NCI-H524 treated with DMSO at 0.1 percent for 48 hours (cell line): Measurements from ENCODE around the gene MMP25.
"Not testable (repeated sequence)": the region's sequence is repeated elsewhere in the genome, so short reads cannot be mapped to it uniquely, and the experiment has no call there.

Experiments used
- DNase-seq: peaks from one replicate; lab custom pipeline; 2025; lab: John Stamatoyannopoulos, UW

MMP25 gene

DNA sequence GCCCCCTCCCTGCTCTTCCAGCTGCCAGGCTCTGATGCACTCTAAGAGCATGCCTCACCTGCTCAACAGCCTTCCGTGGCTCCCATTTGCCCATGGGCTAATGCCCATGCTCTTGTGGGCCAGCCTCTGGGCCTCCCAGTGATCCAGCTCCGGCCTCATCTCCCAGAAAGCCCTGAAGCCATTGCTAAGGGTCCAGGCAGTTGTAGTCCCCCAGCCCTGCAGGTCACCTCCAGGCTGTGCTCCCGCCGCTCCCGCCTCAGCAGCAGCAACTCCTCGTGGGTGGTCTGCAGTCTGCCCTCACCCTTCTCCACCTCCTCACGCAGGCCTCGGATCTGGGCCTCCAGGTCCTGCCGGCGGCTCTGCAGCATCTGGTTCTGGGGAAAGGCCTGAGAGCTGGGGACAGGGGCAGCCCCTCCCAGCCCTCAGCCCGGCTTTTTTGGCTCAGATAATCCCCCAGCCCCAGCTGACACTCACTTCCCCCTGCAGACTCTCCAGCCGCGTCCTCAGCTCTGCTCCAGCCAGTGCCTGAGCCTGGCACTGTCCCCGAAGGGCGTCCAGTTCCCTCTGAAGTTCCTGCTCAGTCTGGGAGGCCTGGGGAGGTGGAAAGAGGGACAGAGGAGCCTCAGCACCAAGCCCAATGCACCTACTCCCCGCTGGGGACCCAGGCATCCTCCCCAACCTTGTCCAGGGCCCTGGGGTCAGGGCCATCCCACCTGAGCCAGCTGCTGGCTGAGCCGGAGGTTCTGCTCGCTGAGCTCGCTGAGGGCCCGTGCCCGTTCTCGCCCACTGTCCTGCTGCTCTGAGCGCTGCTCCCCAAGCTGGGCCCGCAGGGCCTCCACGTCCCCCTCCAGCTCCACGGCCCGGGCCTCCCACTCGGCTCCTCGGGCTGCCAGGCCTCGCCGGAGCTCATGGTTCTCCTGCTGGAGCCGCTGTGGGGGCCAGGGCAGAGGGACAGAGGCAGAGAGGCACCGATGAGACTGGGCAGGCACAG lies 15.8 kb upstream of the MMP25 start:
- no peak for DNase-seq

DNA sequence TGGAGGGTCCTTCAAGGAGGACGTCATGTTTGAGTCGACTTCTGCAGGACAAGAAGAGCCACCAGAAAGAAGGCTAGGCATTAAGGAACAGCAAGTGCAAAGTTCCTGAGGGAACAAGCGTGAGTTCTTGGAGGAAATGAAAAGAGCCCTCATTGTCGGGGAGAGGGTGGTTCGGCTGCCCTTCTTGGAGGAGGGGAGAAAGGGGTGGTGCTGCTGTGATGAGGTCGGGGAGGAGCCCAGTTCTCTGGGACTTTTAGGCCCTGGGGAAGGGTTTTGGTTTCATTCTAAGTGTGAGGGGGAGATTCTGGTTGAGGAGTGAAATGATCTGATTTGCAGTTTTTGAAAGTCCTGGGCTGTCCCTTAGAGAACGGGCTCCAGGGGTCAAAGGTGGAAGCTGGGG lies 13.7 kb upstream of the MMP25 start:
- DNase-seq = no peak

DNA sequence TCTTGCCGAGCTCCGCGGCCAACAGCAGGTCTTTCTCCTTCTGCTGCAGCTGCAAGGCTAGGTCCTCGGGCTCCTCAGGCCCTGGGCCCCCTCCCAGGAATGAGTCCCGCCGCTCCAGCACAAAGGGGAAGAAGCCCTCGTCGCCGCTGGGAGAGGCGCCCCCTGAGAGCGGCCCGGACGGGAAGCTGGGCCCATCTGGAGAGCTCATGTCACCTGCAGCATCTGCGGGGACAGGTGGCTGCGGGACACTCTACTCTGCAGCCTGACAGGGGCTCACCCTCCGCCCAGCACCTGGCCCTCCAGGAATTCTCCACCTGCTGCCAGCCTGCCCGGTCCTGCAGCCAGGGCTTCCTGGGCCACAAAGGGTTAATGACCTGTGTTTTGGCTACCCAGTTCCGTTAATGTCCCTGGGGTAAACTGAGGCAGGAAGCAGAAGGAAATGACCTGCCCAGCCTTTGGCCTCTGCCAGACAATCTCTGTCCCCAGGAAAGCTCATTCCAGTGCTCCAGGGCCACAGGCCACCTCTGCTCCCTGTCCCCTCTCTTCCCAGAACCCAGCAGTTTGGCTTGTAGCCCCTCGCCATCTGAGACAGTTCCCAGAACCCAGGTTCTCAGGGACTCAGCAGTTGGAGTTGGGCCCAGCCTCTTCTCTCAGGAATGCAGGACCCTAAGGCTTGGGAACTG lies 10.9 kb upstream of the MMP25 start:
- DNase-seq = no peak

DNA sequence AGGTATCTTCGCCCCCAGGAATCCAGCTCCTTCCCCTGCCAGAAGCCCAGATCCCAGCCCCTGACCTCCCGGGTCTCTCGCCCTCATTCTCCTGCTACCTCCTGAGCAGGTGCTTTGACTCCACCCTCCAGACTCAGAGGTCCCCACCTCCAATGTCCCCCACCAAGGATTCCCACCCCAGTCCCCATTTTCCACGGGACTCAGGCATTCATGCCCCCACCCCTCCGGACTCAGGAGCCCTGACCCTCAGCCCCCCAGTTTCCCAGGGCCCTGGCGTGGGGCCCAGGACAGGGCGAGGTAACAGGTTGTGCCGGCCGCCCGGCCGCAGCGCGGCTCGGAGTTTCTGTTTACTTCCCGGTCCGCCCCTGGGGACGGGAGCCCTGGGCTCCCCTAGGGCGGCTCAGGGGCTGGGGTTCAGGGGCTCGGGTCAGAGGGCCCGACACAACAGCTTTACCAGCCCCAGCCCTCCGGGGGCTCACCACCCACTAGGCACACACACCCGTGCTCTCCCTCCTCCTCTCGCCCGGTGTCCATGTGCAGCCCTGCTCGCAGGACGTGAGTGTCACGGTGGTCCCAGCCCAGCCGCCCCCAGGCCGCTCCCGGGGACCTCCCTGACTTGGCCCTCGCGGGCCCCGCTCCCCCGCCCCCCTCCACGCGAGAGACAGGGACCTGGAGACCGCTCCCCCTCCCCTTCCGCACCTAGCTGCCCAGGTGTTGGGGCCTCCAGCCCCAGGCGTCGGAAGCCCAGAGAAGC lies 10.2 kb upstream of the MMP25 start:
- DNase-seq = no peak

DNA sequence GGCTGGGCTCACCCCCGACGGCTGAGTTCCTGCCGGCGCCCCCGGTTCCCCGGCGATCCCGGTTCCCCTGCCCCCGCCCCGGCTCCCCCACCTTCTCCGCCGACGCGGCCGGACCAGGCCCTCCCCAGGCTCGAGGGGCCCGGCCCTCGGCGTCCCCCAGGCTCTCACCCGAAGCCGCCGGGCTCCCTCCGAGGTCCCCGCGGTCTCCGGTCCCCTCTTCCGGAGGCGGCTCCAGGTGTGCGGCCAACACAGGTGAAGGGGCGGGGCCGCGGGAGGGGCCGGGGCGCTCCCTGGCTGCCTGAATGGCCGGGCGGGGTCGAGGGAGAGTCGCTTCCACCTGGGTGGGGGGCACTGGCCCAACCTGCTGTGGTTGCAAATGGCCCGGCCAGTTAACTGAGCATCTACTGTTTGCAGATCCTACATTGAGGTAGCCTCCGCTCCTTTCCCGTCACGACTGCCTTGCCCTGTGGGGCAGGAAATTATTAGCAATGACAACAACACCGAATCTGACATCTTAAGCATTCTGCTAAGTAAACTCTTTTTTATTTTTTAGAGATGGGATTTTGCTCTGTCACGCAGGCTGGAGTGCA lies 9.5 kb upstream of the MMP25 start, which contains the start of gene BICDL2:
TSS of gene BICDL2 (minus strand) at position 219 of the 590 bp plus-strand sequence. CDS start 1,448 bp downstream, outside the sequence.
- DNase-seq = no peak

DNA sequence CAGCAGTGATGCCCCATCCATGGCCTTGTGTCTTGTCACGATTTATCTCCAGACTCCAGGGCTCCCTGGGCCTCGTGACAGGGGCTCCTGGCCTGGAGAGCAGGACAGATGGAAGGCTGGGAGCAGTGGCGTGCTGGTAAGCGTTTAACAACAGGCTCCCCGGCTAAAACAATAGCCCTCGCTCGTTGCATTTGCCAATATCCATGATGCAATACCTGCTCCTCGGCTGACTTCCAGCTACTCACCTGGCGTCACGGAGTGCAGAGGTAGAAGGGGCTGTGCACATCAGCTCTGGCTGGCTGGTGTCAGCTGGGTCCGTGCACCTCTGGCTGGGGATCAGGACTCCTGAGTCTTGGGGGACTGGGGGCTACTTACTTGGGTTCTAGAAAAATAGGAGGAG lies 8.1 kb upstream of the MMP25 start:
- no peak for DNase-seq

DNA sequence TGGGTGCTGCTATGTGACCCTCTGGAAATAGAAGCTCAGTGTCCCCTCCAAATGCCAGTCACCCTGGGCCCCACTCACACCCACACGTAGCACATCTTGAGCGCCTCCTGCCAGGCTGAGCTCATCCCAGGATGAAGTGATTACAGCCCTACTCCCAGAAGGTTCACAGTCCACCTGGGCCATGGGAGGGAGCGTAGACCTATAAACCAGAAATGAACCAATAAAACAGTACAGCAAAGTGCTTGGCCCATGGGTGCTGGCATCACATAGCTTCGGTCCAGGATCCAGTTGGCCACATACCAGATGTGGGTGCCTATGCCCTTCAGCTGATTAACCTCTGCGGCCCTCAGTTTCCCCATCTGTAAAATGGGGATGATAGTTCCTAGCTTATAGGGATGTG lies 7.5 kb upstream of the MMP25 start:
- DNase-seq = no peak

DNA sequence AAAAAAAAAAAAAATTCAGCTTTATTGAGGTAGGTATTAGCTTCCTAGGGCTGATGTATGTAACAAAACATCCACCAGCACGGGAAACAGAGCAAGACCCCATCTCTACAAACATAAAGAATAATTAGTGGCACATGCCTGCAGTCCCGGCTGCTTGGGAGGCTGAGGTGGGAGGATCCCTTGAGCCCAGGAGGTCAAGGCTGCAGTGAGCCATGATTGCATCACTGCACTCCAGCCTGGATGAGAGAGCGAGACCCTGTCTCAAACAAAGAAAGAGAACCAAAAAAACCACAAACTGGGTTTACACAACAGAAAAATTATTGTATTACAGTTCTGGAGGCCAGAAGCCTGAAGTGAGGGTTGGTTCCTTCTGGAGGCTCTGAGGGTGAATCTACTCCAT lies 4.0 kb upstream of the MMP25 start:
- no peak for DNase-seq

DNA sequence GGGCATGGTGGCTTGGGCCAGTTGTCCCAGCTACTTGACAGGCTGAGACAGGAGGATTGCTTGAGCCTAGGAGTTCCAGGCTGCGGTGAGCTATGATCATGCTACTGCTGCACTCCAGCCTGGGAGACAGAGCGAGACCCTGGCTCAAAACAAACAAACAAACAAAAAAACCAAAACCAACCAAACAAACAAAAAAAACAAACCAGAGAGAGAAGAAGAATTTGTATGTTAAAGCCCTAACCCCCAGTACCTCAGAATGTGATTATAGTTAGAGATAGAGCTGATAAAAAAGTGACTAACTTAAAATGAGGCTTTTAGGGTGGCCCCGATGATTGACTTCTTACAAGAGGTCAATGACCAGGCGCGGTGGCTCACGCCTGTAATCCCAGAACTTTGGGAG lies 1.7 kb upstream of the MMP25 start:
- no peak for DNase-seq

DNA sequence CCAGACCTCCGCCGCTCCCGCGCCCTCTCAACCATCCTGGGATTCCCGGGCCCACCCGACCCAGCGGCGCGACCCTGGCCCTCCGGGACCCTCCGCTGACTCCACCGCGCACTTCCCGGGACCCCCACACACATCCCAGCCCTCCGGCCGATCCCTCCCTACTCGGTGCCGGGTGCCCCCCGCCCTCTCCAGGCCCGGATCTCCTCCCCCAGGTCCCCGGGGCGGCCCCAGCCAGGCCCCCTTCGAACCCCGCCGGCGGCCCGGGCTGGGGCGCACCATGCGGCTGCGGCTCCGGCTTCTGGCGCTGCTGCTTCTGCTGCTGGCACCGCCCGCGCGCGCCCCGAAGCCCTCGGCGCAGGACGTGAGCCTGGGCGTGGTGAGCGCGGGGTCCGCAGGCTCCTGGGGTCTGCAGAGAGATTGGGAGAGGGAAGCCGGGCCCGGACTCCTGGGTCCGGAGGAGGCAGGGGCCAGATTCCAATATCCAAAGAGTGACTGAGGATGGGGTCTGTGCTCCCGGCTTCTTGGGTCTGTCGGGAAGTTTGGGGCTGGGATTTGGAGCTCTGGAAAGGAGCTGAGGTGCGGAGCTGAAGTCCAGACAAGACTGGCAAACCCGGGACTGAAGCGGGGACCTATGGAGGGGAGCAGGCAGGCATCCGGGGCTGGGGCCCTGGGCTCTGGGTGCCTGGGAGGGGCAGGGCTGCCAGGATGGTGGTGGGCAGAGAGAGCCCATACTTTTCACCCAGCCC lies 453 bp downstream of the MMP25 start:
- no peak for DNase-seq

DNA sequence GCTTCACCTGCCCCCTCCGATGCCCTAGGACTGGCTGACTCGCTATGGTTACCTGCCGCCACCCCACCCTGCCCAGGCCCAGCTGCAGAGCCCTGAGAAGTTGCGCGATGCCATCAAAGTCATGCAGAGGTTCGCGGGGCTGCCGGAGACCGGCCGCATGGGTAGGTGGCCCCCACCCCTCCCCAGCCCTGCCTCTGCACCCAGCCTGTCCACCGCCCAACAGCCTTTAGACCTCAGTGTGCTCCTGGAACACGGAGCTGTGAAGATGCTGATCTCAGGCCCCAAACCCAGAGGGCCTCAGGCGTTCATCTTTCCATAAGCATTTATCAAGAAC lies 993 bp downstream of the MMP25 start:
- no peak for DNase-seq

DNA sequence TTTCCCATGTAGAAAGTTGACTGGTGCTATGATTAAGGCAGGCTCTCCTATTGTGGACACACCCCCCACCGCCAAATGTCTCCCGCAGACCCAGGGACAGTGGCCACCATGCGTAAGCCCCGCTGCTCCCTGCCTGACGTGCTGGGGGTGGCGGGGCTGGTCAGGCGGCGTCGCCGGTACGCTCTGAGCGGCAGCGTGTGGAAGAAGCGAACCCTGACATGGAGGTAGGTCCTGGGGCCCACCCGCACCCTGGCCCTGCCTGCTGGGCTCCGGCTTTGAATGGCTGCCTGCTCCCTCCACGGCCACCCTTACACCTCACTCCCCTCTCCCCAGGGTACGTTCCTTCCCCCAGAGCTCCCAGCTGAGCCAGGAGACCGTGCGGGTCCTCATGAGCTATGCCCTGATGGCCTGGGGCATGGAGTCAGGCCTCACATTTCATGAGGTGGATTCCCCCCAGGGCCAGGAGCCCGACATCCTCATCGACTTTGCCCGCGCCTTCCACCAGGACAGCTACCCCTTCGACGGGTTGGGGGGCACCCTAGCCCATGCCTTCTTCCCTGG lies 3.6 kb downstream of the MMP25 start:
- DNase-seq = no peak

DNA sequence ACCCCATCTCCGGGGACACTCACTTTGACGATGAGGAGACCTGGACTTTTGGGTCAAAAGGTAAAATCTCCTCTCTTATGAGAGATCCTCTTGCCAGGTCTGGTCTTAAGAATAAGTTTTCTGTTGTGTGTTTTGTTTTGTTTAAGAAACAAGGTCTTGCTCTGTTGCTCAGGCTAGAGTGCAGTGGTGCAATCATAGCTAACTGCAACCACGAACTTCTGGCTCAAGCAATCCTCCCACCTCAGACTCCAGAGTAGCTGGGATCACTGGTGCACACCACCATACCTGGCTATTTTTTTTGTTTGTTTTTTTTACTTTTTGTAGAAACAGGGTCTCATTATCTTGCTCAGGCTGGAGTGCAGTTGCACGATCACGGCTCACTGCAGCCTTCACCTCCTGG lies 4.1 kb downstream of the MMP25 start:
- DNase-seq = no peak

DNA sequence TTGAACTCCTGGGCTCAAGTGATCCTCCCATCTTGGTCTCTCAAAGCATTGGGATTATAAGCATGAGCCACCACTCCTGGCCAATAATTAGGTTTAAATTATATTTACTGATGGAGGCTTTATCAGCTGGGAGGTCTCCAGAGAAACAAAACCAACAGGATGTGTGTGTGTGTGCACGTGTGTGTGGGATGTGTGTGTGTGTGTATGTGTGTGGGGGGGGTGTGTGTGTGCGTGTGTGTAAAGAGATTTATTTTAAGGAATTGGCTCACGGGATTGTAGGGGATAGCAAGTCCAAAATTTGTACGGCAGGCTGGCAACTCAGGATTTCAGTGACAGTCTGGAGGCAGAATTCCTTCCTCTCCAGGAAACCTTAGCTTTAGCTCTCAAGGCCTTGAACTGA lies 4.6 kb downstream of the MMP25 start:
- no peak for DNase-seq

DNA sequence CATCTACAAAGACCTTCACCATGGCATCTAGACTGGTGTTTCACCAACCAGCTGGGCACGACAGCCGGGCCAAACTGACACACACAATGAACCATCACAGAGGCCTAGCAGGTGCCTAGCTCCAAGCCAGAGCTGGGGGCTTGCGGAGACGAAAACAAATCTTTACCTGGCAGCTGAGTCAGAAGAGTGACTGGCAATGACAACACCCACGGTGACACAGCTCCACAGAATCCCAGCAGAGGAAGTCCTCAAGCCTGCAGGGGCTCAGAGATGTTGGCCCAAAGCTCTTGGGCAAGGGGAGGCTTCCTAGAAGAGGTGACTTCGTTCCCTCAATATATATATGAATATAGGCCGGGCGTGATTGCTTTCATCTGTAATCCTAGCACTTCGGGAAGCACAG lies 5.1 kb downstream of the MMP25 start:
- no peak for DNase-seq

DNA sequence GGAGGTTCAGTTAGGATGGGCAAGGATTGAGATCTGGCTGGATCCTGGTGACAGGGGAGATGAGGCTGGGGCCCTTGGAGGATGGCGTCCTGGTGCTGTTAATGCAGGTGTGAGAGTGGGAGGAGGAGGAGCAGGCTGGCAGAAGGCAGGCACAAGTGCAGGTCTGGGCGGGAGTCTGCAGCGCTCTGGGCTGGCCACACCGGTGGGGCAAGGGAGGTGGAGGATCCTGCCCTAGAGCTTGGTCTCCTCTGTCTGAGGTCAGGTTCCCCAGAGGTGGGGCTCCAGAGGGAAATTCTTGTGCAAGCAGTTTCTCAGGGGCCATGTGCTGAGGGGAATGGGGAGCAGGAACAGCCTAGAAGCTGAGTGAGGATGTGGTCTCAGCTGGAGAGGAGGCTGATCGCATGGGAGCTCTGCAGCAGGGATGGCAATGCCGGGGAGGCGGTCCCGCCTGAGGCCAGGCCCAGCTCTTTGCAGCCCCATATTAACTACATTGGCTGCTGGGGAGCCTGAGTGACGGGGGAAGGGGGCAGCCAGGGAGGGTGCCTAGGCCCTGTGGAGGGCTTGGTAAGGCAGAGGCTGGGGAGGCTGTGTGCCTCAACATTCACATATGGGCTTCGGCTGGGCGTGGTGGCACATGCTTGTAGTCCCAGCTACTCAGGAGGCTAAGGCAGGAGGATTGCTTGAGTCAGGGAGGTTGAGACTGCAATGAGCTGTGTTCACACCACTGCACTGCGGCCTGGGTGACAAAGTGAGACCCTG lies 6.4 kb downstream of the MMP25 start:
- not testable (repeated sequence) for DNase-seq

DNA sequence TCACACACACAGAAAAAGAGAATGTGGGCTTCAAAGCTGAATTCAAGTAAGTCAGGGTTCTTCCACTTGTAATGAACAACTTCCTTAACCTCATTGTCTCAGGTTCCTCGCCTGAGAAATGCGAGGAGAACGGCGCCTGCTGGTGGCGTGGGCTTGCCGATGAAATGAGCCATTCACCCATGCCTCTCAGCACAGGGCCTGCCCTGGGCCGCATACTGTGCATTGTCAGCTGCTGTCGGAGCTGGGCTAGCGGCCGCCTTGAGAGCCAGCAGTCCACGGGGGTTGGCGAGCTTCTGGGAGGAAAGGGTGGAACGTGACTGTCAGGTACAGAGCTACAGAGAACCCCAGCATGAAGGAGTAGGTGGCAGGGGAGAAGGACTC lies 7.0 kb downstream of the MMP25 start:
- DNase-seq = not testable (repeated sequence)

DNA sequence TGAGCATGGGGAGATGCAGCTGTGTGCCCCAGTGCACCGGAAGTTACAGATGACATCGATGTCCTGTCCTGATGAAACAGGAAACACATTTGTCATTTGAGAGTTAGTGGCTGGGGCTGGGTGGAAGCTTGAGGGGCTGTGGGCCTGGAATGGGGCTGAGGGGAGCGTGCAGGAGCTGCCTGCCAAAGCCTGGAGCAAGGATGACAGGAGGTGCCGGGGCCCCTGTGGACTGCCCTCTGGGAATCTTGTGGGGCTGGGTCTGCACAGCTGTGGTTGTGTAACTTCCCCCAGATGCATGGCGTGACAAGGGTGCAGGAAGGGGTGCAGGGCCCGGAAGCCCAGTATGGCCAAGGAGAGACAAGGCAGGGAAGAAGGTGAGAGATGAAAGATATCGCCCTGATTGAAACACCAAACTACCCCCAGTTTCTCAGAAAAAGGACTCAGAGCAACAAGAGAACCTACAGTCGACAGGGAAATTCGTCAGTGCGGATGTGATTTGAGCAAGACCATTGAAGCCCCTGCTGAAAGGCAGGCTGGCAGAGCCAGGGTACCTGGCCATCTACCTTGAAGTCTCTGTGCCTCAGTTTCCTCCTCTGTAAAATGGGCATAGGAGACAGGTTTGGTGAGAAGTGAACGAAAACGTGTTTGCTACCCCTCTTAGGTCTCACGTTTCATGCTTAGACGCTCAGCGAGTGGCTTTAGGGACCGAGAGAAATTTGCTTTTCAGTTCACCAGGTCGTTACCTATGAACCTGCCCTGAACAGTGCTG lies 8.8 kb downstream of the MMP25 start:
- no peak for DNase-seq

DNA sequence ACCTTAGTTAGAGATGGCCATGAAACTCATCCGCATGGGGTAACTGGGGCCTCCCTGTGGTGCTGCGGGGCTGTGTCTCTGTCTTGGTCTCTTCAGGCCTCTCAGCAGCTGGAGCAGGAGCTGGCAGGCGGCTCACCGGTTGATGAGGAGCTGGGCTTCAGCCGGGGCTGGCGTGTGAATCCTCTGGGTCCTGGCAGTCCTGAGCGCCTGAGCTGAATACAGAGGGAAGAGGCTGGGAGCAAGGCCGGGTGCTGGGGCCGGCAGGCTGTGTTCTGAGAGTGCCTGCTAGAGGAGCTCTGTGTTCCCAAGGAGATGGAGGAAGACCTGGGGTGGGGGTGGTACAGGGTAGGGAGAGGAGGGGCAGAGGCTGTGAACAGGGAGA lies 9.4 kb downstream of the MMP25 start:
- DNase-seq = not testable (repeated sequence)
